Kidney (tissue), 14 donors: ENCODE data around the gene ZFP57. TPM values are rescaled to one million over a fixed set of nuclear protein-coding genes. Genes with fewer than 3 reads are reported as not detected.

Experiments used
- DNase-seq, 5 donors: peaks; one replicate each; pipeline ENCODE4 v3.0.0-alpha.2; 2013 to 2020
- FAIRE-seq: peaks from 2 replicates; lab custom pipeline; 2012; peaks lifted over from hg19 to GRCh38; lab: Jason Lieb, UNC
- H3K27ac ChIP-seq, 2 donors: one replicate each; pipeline ENCODE4 v1.7.0; 2013; ENCODE audit warnings: low read depth in 2 of 2, low read length in 2 of 2, inconsistent platforms in 1 of 2
- H3K27me3 ChIP-seq: one replicate; pipeline ENCODE4 v1.7.1; 2013; ENCODE audit warnings: low read length, inconsistent platforms; ENCODE audit not compliant: control insufficient read depth, insufficient read depth
- H3K36me3 ChIP-seq, 3 donors: one replicate each; pipeline versions ENCODE4 v1.7.0 to v1.7.1; 2013; ENCODE audit warnings: low read length in 3 of 3, control low read depth in 1 of 3, inconsistent platforms in 1 of 3; ENCODE audit not compliant: insufficient read depth in 3 of 3, control insufficient read depth in 2 of 3
- H3K4me1 ChIP-seq, 3 donors: one replicate each; pipeline versions ENCODE4 v1.7.0 to v1.7.1; 2013; ENCODE audit warnings: low read length in 3 of 3, inconsistent platforms in 1 of 3, low read depth in 1 of 3; ENCODE audit not compliant: control insufficient read depth in 2 of 3, insufficient read depth in 2 of 3
- H3K4me3 ChIP-seq, 3 donors: one replicate each; pipeline versions ENCODE4 v1.7.0 to v1.8.1; 2013; ENCODE audit warnings: low read length in 3 of 3, control low read depth in 1 of 3, inconsistent platforms in 1 of 3
- H3K9ac ChIP-seq, 3 donors: one replicate each; pipeline versions ENCODE4 v1.7.0 to v1.7.1; 2013; ENCODE audit warnings: low read length in 3 of 3, control low read depth in 1 of 3, inconsistent platforms in 1 of 3
- H3K9me3 ChIP-seq, 3 donors: one replicate each; pipeline versions ENCODE4 v1.7.0 to v1.7.1; 2013; ENCODE audit warnings: low read length in 3 of 3, control low read depth in 1 of 3, inconsistent platforms in 1 of 3; ENCODE audit not compliant: control insufficient read depth in 2 of 3, insufficient read depth in 1 of 3
- CTCF ChIP-seq: IDR thresholded peaks from 3 replicates; pipeline ENCODE4 v1.5.1; 2012; ENCODE audit warnings: mild to moderate bottlenecking, moderate library complexity, borderline replicate concordance; ENCODE audit not compliant: insufficient read depth; ENCODE audit errors: extremely low read depth
- intact Hi-C: fragments of 100-400 bp; cut with DNase I; formaldehyde crosslinking; loops from one replicate; pipeline ENCODE4 v1.11.1; 2022
- polyA plus RNA-seq: library from polyadenylated mRNA; stranded (reverse); fragments of 350-450 nt; fragmentation: Illumina TruSeq; extraction: RNeasy Lipid Tissue Mini Kit (QIAGEN cat#74804); gene quantifications from one replicate; pipeline ENCODE4 v1.2.3, GENCODE V29; 2014; ENCODE audit warnings: low read depth, low replicate concordance; ENCODE audit not compliant: insufficient read depth
- total RNA-seq: library from RNA; stranded (reverse); fragmentation: NEBNext Ultra II Directional; extraction: Animal tissue kit (Norgen Biotek cat#: 25700); gene quantifications from one replicate; pipeline ENCODE4 v1.2.1, GENCODE V29; 2021
- donor health status: control.
- donor health status: control.
- donor health status: control.
- donor health status: control.
- donor health status: control.
- donor health status: DM: yes; HTN: yes; CAD: no.
- donor health status: Normal renal cell carcinoma (clear cell type).

The ZFP57 gene
- total and polyA plus RNA-seq, 2 donors from 2014 or later, result 1.1 TPM; not detected in 1

GRCh38 chr6:29667158-29667557, 13.8 kb downstream of the ZFP57 start:
- no peak for FAIRE-seq
- Histone ChIP-seq H3K36me3 (no peaks in the 10 kb centered on the region), H3K4me1 (no peaks in the 10 kb centered on the region), H3K27me3 (no peaks in the 10 kb centered on the region), H3K9me3 (no peaks in the 10 kb centered on the region), H3K4me3 (no peak overlapping the region), H3K9ac (no peak overlapping the region), H3K27ac (no peak overlapping the region)
- DNase-seq, result no peak
- intact Hi-C loops, result no loop called here
- no peak for TF ChIP-seq CTCF

DNA sequence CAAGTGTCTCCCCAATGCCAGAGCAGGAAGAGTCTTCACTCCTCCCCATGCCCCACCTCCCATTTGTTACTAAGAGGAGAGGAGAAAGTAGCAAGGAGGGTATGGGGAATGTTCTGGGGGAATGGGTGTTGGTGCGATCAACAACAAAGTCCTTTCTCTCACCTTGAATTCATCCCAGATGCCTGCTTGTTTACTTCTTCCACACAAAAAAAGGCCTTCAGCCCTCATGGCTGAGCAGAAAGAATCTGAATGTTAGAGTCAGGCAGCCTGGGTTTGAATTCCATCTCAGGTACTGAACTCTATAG, 14.2 kb downstream of the ZFP57 start:
- no peak overlapping the region for H3K9ac ChIP-seq
- no peak for FAIRE-seq
- no peak for DNase-seq

DNA sequence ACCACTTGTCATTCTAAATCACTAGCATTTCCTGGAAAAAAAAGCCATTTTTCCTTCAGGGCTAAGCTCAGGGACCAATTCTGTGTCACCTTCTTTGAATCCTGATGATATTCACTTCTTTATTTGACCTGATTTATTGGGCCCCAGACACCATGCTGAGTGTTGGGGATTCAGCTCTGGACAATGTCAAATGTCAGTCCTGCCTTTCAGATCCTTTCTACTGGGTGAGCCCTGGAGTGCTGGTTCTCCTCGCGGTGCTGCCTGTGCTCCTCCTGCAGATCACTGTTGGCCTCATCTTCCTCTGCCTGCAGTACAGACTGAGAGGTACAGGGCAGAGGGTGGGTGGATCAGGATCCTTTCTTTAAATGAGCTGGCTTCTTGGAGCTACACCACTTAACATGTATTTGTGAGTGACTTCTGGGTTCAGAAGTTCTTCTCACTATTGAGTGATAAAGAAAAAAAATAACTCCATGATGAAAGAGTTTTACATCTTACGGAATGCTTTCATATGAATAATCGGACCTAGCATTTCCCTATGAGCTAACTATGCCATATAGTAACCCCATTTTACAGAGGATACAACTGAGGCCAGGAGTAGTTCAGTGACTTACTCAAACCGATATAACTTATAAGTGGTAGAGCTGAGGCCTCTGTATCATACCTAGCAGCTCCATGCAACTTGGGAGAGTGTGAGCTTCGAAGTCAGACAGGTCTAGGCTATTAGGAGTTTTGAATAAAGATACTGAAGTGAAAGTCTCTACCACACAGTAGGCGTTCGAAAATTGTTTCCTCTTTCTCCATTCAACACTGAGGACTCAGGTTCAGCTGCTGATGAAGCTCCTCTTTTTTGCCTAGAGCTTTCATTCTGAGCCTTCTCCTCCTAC, 14.8 kb downstream of the ZFP57 start:
- H3K4me3 ChIP-seq, result no peak overlapping the region
- no peak for FAIRE-seq
- intact Hi-C loops, result no loop called here
- DNase-seq, result no peak
- no peaks in the 10 kb centered on the region for H3K4me1 ChIP-seq
- no peak for TF ChIP-seq CTCF
- no peaks in the 10 kb centered on the region for H3K36me3 ChIP-seq
- H3K27ac ChIP-seq, result no peak overlapping the region
- no peaks in the 10 kb centered on the region for H3K27me3 ChIP-seq
- no peaks in the 10 kb centered on the region for H3K9me3 ChIP-seq
- H3K9ac ChIP-seq, result no peak overlapping the region

More for the DNA sequence above, 14.2 kb downstream of the ZFP57 start:
- H3K27me3 ChIP-seq, result no peaks in the 10 kb centered on the region
- H3K4me1 ChIP-seq, result no peaks in the 10 kb centered on the region
- H3K4me3 ChIP-seq, result no peak overlapping the region
- H3K36me3 ChIP-seq, result no peaks in the 10 kb centered on the region
- H3K27ac ChIP-seq, result no peak overlapping the region
- intact Hi-C loops, result no loop called here
- H3K9me3 ChIP-seq, result no peaks in the 10 kb centered on the region
- no peak for TF ChIP-seq CTCF
